Neural progenitor cell (in vitro differentiated cells): ENCODE results near the gene RABIF. TPM values are rescaled to one million over a fixed set of nuclear protein-coding genes. Genes with fewer than 3 reads are reported as not detected.
"Not testable (repeated sequence)": the region's sequence is repeated elsewhere in the genome, so short reads cannot be mapped to it uniquely, and the experiment has no call there.

Source experiments
- DNase-seq: peaks from one replicate; pipeline ENCODE4 v3.0.0-alpha.2; 2016; ENCODE audit warnings: low spot score
- H2AFZ ChIP-seq: fragments of 200-600 bp; sonication (generic); replicated peaks from 2 replicates; pipeline ENCODE4 v1.6.1; 2016; ENCODE audit warnings: antibody characterized with exemption
- H3F3A ChIP-seq: fragments of 200-600 bp; sonication (generic); 2 replicates; pipeline ENCODE4 v1.6.1; 2016; ENCODE audit warnings: antibody characterized with exemption, low read depth
- H3K27ac ChIP-seq: fragments of 200-600 bp; sonication (generic); 2 replicates; pipeline ENCODE4 v1.5.1; 2016; ENCODE audit warnings: mild to moderate bottlenecking
- H3K27me3 ChIP-seq: fragments of 200-600 bp; sonication (generic); 2 replicates; pipeline ENCODE4 v1.6.1; 2016; ENCODE audit warnings: mild to moderate bottlenecking, moderate library complexity
- H3K36me3 ChIP-seq: fragments of 200-600 bp; sonication (generic); 2 replicates; pipeline ENCODE4 v1.5.1; 2016
- H3K4me1 ChIP-seq: fragments of 200-600 bp; sonication (generic); 2 replicates; pipeline ENCODE4 v1.6.1; 2016; ENCODE audit warnings: mixed run types
- H3K4me2 ChIP-seq: fragments of 200-600 bp; sonication (generic); 2 replicates; pipeline ENCODE4 v1.6.1; 2016
- H3K4me3 ChIP-seq: fragments of 200-600 bp; sonication (generic); 2 replicates; pipeline ENCODE4 v1.5.1; 2016
- H3K79me2 ChIP-seq: fragments of 200-600 bp; sonication (generic); 2 replicates; pipeline ENCODE4 v1.6.1; 2016; ENCODE audit warnings: low read depth
- H3K9ac ChIP-seq: fragments of 200-600 bp; sonication (generic); 2 replicates; pipeline ENCODE4 v1.6.1; 2016
- H3K9me3 ChIP-seq: fragments of 200-600 bp; sonication (generic); 2 replicates; pipeline ENCODE4 v1.5.1; 2016; ENCODE audit warnings: low read depth
- H4K20me1 ChIP-seq: fragments of 200-600 bp; sonication (generic); 2 replicates; pipeline ENCODE4 v1.6.1; 2016; ENCODE audit warnings: low read depth
- H3K27ac Mint-ChIP-seq: 3 replicates; pipeline ENCODE4 v1.8.0; 2021; ENCODE audit warnings: mixed read lengths
- H3K27me3 Mint-ChIP-seq: 2 replicates; pipeline ENCODE4 v1.8.0; 2022; ENCODE audit warnings: low read depth, mild to moderate bottlenecking, inconsistent platforms, moderate library complexity, mixed read lengths; ENCODE audit not compliant: insufficient read depth
- H3K36me3 Mint-ChIP-seq: 3 replicates; pipeline ENCODE4 v1.8.0; 2021; ENCODE audit warnings: mixed read lengths
- H3K4me1 Mint-ChIP-seq: 3 replicates; pipeline ENCODE4 v1.8.0; 2021; ENCODE audit warnings: mixed read lengths
- H3K4me3 Mint-ChIP-seq: 3 replicates; pipeline ENCODE4 v1.8.0; 2021; ENCODE audit warnings: mild to moderate bottlenecking, moderate library complexity, mixed read lengths
- H3K9me3 Mint-ChIP-seq: 3 replicates; pipeline ENCODE4 v1.8.0; 2020; ENCODE audit warnings: mixed read lengths
- EZH2 ChIP-seq: fragments of 200-600 bp; sonication (generic); IDR thresholded peaks from 2 replicates; pipeline ENCODE4 v1.6.1; 2017; ENCODE audit warnings: antibody characterized with exemption, mild to moderate bottlenecking, moderate library complexity
- EZH2phosphoT487 ChIP-seq: fragments of 200-600 bp; sonication (generic); IDR thresholded peaks from 2 replicates; pipeline ENCODE4 v1.6.1; 2017; ENCODE audit warnings: antibody characterized with exemption
- small RNA-seq: library from RNA; depleted of rRNA; stranded (forward); fragments of <200 nt; gene quantifications from one replicate; pipeline ENCODE3, GENCODE V24; 2015
- total RNA-seq: library from RNA; depleted of rRNA; stranded (reverse); fragments of >200 nt; gene quantifications from 2 replicates; pipeline ENCODE4 v1.2.3, GENCODE V29; 2015; ENCODE audit warnings: low replicate concordance
- TF ChIP-seq, protein P1 (sequence below): fragments of 200-600 bp; sonication (generic); IDR thresholded peaks from 2 replicates; pipeline ENCODE4 v1.5.1; 2017; ENCODE audit warnings: antibody characterized with exemption, mild to moderate bottlenecking

The RABIF gene
- total RNA-seq, 1 donor from 2014 or later = 5.8 TPM

DNA sequence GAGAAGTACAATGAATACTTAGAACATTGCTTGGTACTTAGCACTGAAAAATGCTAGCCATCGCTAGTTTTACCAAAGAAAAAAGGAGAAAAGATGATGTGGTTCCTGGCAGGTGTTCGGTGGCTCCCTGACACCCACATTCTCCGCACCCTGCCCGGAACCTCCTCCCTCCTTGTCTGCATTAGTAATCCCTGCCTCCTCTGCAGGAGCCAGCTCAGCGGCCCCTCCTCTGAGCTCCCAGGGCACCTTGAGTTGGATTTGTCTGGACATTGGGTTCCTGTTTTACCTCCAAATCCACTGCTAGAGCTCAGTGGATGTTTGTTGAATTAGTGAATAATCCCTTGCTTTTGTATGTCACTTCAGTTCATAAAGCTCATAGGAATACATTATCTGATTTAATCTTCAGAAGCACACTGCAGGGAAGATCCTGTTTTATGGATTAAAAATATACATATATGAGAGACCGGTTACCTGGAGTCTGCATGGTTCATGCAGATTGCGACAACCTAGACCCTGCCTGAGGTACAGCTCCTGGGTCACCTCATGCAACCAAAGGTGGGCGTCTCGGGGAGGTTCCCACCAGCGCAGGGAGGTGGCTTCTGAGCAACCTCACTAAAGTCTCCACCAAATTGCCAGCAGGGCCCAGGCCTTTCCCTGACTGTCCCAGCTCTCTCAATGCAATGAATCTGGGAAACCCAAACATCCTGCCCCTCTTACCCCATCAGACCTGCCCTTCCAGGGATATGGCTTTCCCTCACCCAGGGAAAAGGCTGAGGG, 54.0 kb downstream of the RABIF start:
- DNase-seq = no peak
- Histone ChIP-seq H3K79me2 (no peaks in the 10 kb centered on the region), H3K36me3 (no peaks in the 10 kb centered on the region), H3K27ac (no peak overlapping the region), H3K27me3 (no peaks in the 10 kb centered on the region), H3F3A (no peaks in the 10 kb centered on the region), H3K4me3 (no peak overlapping the region), H3K4me2 (no peak overlapping the region), H3K9ac (no peak overlapping the region), H3K9me3 (no peaks in the 10 kb centered on the region), H2AFZ (no peak overlapping the region), H4K20me1 (no peaks in the 10 kb centered on the region), H3K4me1 (peaks cover 12% of the 10 kb centered on the region)
- Mint-ChIP-seq H3K27ac (no peak overlapping the region), H3K4me1 (peaks cover 8% of the 10 kb centered on the region), H3K36me3 (no peaks in the 10 kb centered on the region), H3K4me3 (no peak overlapping the region), H3K27me3 (peaks cover 11% of the 10 kb centered on the region), H3K9me3 (no peaks in the 10 kb centered on the region)
- no peak for TF ChIP-seq EZH2phosphoT487
- TF ChIP-seq EZH2 = no peak
- TF ChIP-seq, protein P1, sequence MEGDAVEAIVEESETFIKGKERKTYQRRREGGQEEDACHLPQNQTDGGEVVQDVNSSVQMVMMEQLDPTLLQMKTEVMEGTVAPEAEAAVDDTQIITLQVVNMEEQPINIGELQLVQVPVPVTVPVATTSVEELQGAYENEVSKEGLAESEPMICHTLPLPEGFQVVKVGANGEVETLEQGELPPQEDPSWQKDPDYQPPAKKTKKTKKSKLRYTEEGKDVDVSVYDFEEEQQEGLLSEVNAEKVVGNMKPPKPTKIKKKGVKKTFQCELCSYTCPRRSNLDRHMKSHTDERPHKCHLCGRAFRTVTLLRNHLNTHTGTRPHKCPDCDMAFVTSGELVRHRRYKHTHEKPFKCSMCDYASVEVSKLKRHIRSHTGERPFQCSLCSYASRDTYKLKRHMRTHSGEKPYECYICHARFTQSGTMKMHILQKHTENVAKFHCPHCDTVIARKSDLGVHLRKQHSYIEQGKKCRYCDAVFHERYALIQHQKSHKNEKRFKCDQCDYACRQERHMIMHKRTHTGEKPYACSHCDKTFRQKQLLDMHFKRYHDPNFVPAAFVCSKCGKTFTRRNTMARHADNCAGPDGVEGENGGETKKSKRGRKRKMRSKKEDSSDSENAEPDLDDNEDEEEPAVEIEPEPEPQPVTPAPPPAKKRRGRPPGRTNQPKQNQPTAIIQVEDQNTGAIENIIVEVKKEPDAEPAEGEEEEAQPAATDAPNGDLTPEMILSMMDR = no peak

DNA sequence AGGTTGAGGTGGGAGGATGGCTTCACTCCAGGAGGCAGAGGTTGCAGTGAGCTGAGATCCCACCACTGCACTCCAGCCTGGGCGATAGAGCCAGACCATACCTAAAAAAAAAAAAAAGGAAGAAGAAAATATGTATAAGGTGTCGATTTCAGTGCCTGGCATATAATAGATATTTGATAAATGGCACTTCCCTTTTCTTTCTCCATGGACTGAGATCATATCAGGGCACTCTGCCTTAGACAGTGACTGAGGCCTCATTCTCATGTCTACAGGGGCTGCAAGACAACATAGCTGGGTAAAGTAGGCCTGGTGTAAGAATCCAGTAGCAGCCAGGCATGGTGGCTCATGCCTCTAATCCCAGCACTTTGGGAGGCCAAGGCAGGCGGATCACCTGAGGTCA, 57.0 kb downstream of the RABIF start:
- Histone ChIP-seq H2AFZ (no peak overlapping the region), H3K4me3 (no peak overlapping the region), H3K27me3 (no peaks in the 10 kb centered on the region), H3F3A (no peaks in the 10 kb centered on the region), H4K20me1 (no peaks in the 10 kb centered on the region), H3K27ac (no peak overlapping the region), H3K4me1 (peaks cover 12% of the 10 kb centered on the region), H3K4me2 (no peak overlapping the region), H3K9me3 (no peaks in the 10 kb centered on the region), H3K36me3 (no peaks in the 10 kb centered on the region), H3K79me2 (no peaks in the 10 kb centered on the region), H3K9ac (no peak overlapping the region)
- H3K9me3 Mint-ChIP-seq = peaks cover 2% of the 10 kb centered on the region
- peaks cover 11% of the 10 kb centered on the region for H3K27me3 Mint-ChIP-seq
- H3K4me1 Mint-ChIP-seq = peaks cover 6% of the 10 kb centered on the region
- DNase-seq = no peak
- peaks cover 1% of the 10 kb centered on the region for H3K36me3 Mint-ChIP-seq
- no peak overlapping the region for H3K4me3 Mint-ChIP-seq
- no peak overlapping the region for H3K27ac Mint-ChIP-seq
- TF ChIP-seq EZH2phosphoT487 = no peak
- TF ChIP-seq, protein P1 = no peak
- no peak for TF ChIP-seq EZH2

DNA sequence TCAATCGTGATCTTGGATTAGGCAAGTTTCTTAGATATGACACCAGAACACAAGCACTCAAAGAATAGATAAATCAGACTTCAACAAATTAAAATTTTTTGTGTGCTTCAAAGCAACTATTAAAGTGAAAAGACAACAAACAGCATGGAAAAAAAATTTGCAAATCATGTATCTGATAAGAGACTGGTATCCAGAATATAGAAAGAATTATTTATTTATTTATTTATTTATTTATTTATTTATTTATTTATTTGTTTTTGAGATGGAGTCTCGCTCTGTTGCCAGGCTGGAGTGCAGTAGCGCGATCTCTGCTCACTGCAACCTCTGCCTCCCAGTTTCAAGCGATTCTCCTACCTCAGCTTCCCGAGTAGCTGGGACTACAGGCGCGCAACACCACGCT, 59.7 kb downstream of the RABIF start:
- H3K27me3 Mint-ChIP-seq, H3K27ac Mint-ChIP-seq, H3K4me2 ChIP-seq: not testable (repeated sequence)

More for the DNA sequence above, 59.7 kb downstream of the RABIF start:
- H3K4me3 ChIP-seq, H3K9me3 ChIP-seq, H3K9me3 Mint-ChIP-seq, H3K36me3 Mint-ChIP-seq, H3K36me3 ChIP-seq, H3F3A ChIP-seq, H4K20me1 ChIP-seq, H3K27ac ChIP-seq, H3K4me1 ChIP-seq, H3K4me1 Mint-ChIP-seq, H3K79me2 ChIP-seq, H2AFZ ChIP-seq, H3K9ac ChIP-seq, H3K27me3 ChIP-seq, H3K4me3 Mint-ChIP-seq, DNase-seq: not testable (repeated sequence)

Small RNA genes within 50 kb of the gene (small RNA-seq; reads per million reads assigned to genes)
- gene RF00019 = not detected

Other genes starting within 250 kb of the RABIF start
- 0.26 and 0.37 TPM in 2 replicates for gene SYT2, start 178.7 kb downstream of the RABIF start, total RNA-seq
- gene KDM5B, start 80.7 kb downstream of the RABIF start, total RNA-seq = 219 and 283 TPM in 2 replicates
- 4.2 TPM in 1 of 2 replicates, not detected in the other for gene PCAT6, start 78.2 kb downstream of the RABIF start, total RNA-seq
- gene KLHL12, start 38.1 kb upstream of the RABIF start, total RNA-seq = 42.7 and 51.4 TPM in 2 replicates
- 54.6 and 67.0 TPM in 2 replicates for gene ADIPOR1, start 69.2 kb upstream of the RABIF start, total RNA-seq
- 12.6 and 19.7 TPM in 2 replicates for gene CYB5R1, start 78.1 kb upstream of the RABIF start, total RNA-seq
- 92.4 and 111 TPM in 2 replicates for gene TMEM183A, start 118.2 kb upstream of the RABIF start, total RNA-seq
- 21.5 and 23.5 TPM in 2 replicates for gene PPFIA4, start 137.3 kb upstream of the RABIF start, total RNA-seq
- gene MYOG, start 196.9 kb upstream of the RABIF start, total RNA-seq = not detected in 2 replicates
- gene ADORA1, start 238.6 kb upstream of the RABIF start, total RNA-seq = 1.1 and 3.2 TPM in 2 replicates